SK-N-MC (cell line): ENCODE measurements around the gene CALM3.

Source experiments
- EZH2 ChIP-seq: fragments of 200-600 bp; sonication (generic); IDR thresholded peaks from one replicate; pipeline ENCODE4 v1.6.1; 2017; ENCODE audit warnings: antibody characterized with exemption
- FOXP2 ChIP-seq: optimal IDR thresholded peaks from 2 replicates; pipeline ENCODE3; 2011; ENCODE audit warnings: mild to moderate bottlenecking, moderate library complexity; ENCODE audit not compliant: insufficient read depth; ENCODE audit errors: extremely low read length, control extremely low read depth
- POLR2AphosphoS5 ChIP-seq: IDR thresholded peaks from 2 replicates; pipeline ENCODE4 v1.6.1; 2012; ENCODE audit warnings: mild to moderate bottlenecking, low read depth, low read length, borderline replicate concordance

GRCh38 chr19:46609511-46610412 is 8.6 kb downstream of the CALM3 start:
- TF ChIP-seq POLR2AphosphoS5 (no peak), EZH2 (no peak), FOXP2 (no peak)
